ENCODE data around the gene WTIP. TPM values are rescaled to one million over a fixed set of nuclear protein-coding genes. Genes with fewer than 3 reads are reported as not detected.
"Not testable (repeated sequence)": the region's sequence is repeated elsewhere in the genome, so short reads cannot be mapped to it uniquely, and the experiment has no call there.

Gene WTIP
- total RNA-seq, 1 donor from 2014 or later: 0.38 TPM

DNA sequence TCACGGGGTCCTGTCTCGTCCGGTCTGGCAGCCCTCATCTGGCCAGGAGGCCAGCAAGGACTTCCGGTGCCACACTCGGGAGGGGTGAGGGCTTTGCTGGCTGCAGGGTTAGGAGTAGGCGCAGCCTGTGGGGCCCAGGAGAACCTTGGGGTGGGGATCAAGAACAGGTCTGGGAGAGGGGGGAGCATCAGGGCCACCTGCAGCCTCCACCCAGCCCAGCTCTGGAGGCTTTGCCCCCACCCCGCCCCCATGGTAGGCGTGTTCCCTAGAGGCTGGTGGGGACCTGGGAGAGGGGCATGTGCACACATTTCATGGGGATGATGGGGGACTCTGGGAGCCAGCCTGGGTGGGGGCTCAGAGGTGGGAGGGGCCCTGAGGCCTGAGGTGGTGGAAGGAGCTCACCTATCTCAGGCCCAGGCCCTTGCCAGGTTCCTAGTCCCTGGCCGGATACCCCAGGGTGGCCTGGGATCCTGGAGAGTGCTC, 23.3 kb downstream of the WTIP start:
- peaks cover 10% of the 10 kb centered on the region for H3K4me1 Mint-ChIP-seq
- ChIA-PET POLR2A (no interaction called here), CTCF (no interaction called here)
- ATAC-seq (ENCODE audit: low read depth): no peak
- intact Hi-C loops (cut with micrococcal nuclease): loop anchor here (5.0 kb wide), 2 partner anchors 253 to 1073 kb away; partner anchors contain the start of gene GARRE1
- H3K9me3 Mint-ChIP-seq: no peaks in the 10 kb centered on the region
- H3K27me3 Mint-ChIP-seq: peaks cover 13% of the 10 kb centered on the region
- H3K27ac Mint-ChIP-seq: no peak overlapping the region
- H3K4me3 Mint-ChIP-seq: no peak overlapping the region
- H3K36me3 Mint-ChIP-seq (ENCODE audit: low read depth): no peaks in the 10 kb centered on the region
- no peak for DNase-seq
- TF ChIP-seq, protein P1, sequence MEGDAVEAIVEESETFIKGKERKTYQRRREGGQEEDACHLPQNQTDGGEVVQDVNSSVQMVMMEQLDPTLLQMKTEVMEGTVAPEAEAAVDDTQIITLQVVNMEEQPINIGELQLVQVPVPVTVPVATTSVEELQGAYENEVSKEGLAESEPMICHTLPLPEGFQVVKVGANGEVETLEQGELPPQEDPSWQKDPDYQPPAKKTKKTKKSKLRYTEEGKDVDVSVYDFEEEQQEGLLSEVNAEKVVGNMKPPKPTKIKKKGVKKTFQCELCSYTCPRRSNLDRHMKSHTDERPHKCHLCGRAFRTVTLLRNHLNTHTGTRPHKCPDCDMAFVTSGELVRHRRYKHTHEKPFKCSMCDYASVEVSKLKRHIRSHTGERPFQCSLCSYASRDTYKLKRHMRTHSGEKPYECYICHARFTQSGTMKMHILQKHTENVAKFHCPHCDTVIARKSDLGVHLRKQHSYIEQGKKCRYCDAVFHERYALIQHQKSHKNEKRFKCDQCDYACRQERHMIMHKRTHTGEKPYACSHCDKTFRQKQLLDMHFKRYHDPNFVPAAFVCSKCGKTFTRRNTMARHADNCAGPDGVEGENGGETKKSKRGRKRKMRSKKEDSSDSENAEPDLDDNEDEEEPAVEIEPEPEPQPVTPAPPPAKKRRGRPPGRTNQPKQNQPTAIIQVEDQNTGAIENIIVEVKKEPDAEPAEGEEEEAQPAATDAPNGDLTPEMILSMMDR (IDR thresholded peaks at IDR 0.05): no peak

DNA sequence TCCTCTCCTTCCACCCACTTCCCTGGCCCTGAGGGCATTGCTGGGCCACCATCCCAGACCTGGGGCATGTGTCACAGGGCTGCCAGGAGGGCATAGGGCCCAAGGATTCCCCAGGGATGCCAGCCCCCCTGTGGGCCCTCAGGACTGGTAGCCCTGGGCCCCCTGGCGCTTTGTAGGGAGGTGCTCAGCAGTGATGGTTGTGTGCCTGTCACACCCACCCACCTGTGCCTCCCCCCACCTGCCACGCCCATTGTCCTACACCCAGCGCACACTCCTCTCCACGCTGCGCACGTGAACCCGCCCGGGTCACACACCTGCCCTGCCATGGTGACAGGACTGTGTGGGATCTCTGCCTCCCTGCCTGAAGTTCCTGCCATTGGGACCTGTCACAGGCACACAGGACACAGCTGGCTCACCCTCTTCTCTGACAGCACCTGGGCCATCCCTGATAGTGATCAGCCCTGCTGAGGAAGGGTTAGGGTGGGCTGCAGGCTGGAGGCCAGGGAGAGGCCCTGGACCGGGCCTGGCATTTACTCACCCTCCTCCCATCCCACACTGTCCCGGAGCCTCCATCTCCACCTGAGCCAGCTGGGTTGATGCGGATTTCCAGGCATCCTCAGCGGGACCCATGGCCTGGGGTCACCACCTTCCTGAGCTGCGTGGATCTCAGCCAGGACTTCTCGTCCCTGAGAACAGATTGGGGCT, 23.9 kb downstream of the WTIP start:
- H3K36me3 Mint-ChIP-seq (ENCODE audit: low read depth): no peaks in the 10 kb centered on the region
- peaks cover under 1% of the 10 kb centered on the region for H3K9me3 Mint-ChIP-seq
- ATAC-seq (ENCODE audit: low read depth): no peak
- peaks cover 13% of the 10 kb centered on the region for H3K27me3 Mint-ChIP-seq
- POLR2A ChIA-PET: no interaction called here
- no peak for DNase-seq
- TF ChIP-seq, protein P1 (IDR thresholded peaks at IDR 0.05): no peak
- no peak overlapping the region for H3K4me3 Mint-ChIP-seq
- CTCF ChIA-PET: no interaction called here
- peaks cover 8% of the 10 kb centered on the region for H3K4me1 Mint-ChIP-seq
- intact Hi-C loops (cut with micrococcal nuclease): no loop called here
- no peak overlapping the region for H3K27ac Mint-ChIP-seq

DNA sequence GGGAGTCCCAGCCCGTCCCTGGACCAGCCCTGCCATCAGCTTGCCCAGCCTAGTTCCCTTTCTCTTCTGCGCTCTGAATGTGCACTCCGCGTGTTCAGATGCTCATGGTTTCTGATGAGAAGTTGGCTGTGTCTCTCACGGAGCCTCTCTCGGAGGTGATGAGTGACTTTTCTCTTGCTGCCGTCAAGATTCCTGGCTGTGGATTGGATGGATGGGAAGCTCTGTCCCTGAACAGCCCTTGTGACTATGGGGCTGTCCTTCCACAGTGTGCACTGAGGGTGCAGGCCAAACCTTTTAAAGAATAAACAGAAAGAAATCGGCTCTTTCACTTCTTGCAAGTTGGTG, 24.4 kb downstream of the WTIP start:
- H3K4me3 Mint-ChIP-seq: no peak overlapping the region
- peaks cover 13% of the 10 kb centered on the region for H3K27me3 Mint-ChIP-seq
- no peak overlapping the region for H3K27ac Mint-ChIP-seq
- H3K9me3 Mint-ChIP-seq: peaks cover 6% of the 10 kb centered on the region
- no peaks in the 10 kb centered on the region for H3K36me3 Mint-ChIP-seq (ENCODE audit: low read depth)
- DNase-seq (no peak), ATAC-seq (ENCODE audit: low read depth) (no peak)
- TF ChIP-seq, protein P1 (IDR thresholded peaks at IDR 0.05): no peak
- H3K4me1 Mint-ChIP-seq: peaks cover 8% of the 10 kb centered on the region
- ChIA-PET CTCF (no interaction called here), POLR2A (no interaction called here)
- intact Hi-C loops (cut with micrococcal nuclease): no loop called here

DNA sequence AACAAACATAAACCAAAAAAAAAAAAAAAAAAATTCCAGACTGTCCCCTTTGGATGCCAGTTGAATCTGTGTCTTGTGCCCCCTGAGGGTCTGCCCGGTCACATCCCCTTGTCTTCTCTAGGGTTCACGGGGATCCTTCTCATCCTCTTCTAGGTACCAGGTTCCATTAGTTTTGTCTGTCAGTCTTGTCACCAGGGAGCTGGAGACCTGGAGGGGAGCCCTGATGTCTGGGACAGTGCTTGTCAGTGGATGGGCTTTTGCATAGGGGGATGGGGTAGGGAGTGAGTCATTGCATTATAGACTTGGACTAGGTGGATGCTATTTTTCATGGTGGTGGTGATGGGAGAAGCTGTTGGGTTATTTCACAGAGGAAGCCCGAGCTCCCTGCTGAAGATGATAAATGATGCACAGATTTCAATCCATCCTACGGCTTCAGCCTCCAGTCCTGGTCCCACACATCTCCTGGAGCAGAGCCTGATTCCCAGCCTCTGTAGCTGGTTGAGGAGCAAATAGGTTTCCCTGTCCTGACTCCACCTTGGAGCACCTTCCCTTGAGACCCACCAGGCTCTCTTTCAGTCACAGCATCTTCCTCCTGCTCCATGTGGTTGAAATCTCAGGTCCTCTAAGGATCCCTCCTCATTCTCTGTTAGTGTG, 26.0 kb downstream of the WTIP start:
- Mint-ChIP-seq H3K4me3 (no peak overlapping the region), H3K27me3 (peaks cover 12% of the 10 kb centered on the region), H3K4me1 (no peaks in the 10 kb centered on the region), H3K36me3 (ENCODE audit: low read depth) (no peaks in the 10 kb centered on the region), H3K9me3 (peaks cover 11% of the 10 kb centered on the region), H3K27ac (no peak overlapping the region)
- POLR2A ChIA-PET: no interaction called here
- TF ChIP-seq, protein P1 (IDR thresholded peaks at IDR 0.05): no peak
- DNase-seq: no peak
- ATAC-seq (ENCODE audit: low read depth): no peak
- intact Hi-C loops (cut with micrococcal nuclease): no loop called here
- CTCF ChIA-PET: no interaction called here

DNA sequence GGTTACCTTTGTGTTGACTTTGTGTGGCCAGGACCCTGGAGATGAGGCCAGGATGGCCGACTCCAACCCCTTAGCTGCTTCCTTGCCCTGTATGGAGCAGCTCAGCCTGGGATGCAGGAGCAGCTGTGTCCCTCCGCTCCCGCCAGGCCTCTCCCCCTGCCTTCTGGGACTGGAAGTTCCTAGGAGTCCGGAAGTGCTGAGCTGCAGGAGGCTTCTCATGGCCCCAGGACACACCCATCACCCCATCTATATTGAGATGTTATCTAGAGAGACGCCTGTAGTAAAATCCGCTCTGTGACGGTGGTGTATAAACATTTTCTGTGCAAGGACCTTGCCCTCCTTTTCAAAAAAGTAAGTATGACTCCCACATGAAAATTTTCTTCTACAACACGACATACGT, 27.0 kb downstream of the WTIP start:
- intact Hi-C loops (cut with micrococcal nuclease): no loop called here
- POLR2A ChIA-PET: no interaction called here
- H3K4me1 Mint-ChIP-seq: no peaks in the 10 kb centered on the region
- CTCF ChIA-PET: no interaction called here
- H3K27ac Mint-ChIP-seq: no peak overlapping the region
- no peak overlapping the region for H3K4me3 Mint-ChIP-seq
- no peaks in the 10 kb centered on the region for H3K36me3 Mint-ChIP-seq (ENCODE audit: low read depth)
- DNase-seq: no peak
- ATAC-seq (ENCODE audit: low read depth): no peak
- peaks cover 9% of the 10 kb centered on the region for H3K27me3 Mint-ChIP-seq
- peaks cover 11% of the 10 kb centered on the region for H3K9me3 Mint-ChIP-seq
- TF ChIP-seq, protein P1 (IDR thresholded peaks at IDR 0.05): no peak

DNA sequence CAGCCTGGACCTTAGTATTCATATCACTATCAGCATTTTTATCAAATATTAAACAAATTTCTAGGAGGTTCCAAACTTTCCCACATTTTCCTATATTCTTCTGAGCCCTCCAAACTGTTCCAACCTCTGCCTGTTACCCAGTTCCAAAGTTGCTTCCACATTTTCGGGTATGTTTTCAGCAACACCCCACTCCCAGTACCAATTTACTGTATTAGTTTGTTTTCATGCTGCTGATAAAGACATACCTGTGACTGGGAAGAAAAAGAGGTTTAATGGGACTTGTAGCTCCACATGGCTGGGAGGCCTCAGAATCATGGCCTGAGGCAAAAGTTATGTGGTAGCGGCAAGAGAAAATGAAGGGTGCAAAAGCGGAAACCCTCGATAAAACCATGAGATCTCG, 29.3 kb downstream of the WTIP start:
- H3K36me3 Mint-ChIP-seq (ENCODE audit: low read depth); H3K27ac Mint-ChIP-seq; intact Hi-C loops (cut with micrococcal nuclease); DNase-seq; H3K4me3 Mint-ChIP-seq; ATAC-seq (ENCODE audit: low read depth); CTCF ChIA-PET; POLR2A ChIA-PET; H3K4me1 Mint-ChIP-seq: not testable (repeated sequence)
- H3K27me3 Mint-ChIP-seq: peaks cover 12% of the 10 kb centered on the region
- peaks cover 11% of the 10 kb centered on the region for H3K9me3 Mint-ChIP-seq

Data from activated B cell treated with CpG ODN at 0.5 μM for 24 hours (primary cell).